Prostate gland (tissue), 2 donors: ENCODE results near the gene GRK3.

Experiments
- CTCF ChIP-seq, 4 experiments: fragments of 200-600 bp in 2 of 4; fragments of 450-650 bp in 2 of 4; sonication (generic) in 2 of 4; IDR thresholded peaks; 1 replicate in 3 of 4; 2 replicates in 1 of 4; pipeline ENCODE4 v1.5.1; 2016 to 2019; ENCODE audit warnings: antibody characterized with exemption in 4 of 4, mild to moderate bottlenecking in 2 of 4, moderate library complexity in 2 of 4
- POLR2AphosphoS5 ChIP-seq: sonication (generic); formaldehyde crosslinking; IDR thresholded peaks from one replicate; pipeline ENCODE4 v1.6.1; 2017; ENCODE audit warnings: antibody characterized with exemption

- TF ChIP-seq CTCF (IDR thresholded peaks at IDR 0.05), result no peak
- TF ChIP-seq POLR2AphosphoS5, result no peak
These were observed 86.4 kb downstream of the GRK3 start for GRCh38 chr22:25650833-25651232.
